ENCODE results near the gene C6orf62. TPM values are rescaled to one million over a fixed set of nuclear protein-coding genes. Genes with fewer than 3 reads are reported as not detected.
"Not testable (repeated sequence)": the region's sequence is repeated elsewhere in the genome, so short reads cannot be mapped to it uniquely, and the experiment has no call there.

Gene C6orf62
- total and polyA plus RNA-seq, 2 donors from 2014 or later = 55.8 to 114 TPM

DNA sequence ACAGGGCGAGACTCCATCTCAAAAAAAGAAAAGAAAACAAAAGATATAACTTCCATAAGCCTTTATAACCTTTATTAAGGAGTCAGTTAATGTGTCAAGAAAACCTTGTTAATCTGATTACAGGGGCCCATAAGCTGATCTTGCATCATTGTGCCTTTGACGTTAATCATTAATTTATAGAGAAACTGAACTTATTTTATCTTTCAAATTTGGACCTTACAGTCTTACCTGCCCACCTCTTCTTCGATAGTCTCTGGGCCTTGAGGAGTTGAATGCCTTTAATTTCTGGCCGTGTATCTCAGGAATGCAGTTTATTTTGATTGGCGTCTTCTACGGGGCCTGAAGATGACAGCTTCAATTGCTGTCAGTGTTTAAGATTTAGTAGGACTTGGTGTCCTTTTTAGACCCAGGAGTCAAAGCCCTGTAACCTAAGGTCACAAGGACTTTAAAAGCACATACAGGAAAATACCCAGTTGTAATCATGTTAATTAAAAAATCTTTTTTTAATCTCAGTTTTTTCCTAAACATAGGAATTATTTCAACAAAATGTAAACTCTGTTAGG lies 46.3 kb downstream of the C6orf62 start:
- Histone ChIP-seq H3K4me3 (ENCODE audit: low read length in 3 of 3) (no peak overlapping the region), H3K27ac (ENCODE audit: low read depth in 2 of 2, low read length in 2 of 2) (no peak overlapping the region), H3K9me3 (ENCODE audit: control insufficient read depth in 2 of 3, insufficient read depth in 1 of 3, low read length in 3 of 3) (peaks cover 0 to 3% (median 0%) of the 10 kb centered on the region in 3 donors), H3K4me1 (ENCODE audit: control insufficient read depth in 2 of 3, insufficient read depth in 2 of 3, low read depth in 1 of 3, low read length in 3 of 3) (peaks cover 0 to 5% (median 0%) of the 10 kb centered on the region in 3 donors), H3K27me3 (ENCODE audit: control insufficient read depth, insufficient read depth, low read length) (no peaks in the 10 kb centered on the region), H3K9ac (ENCODE audit: low read length in 3 of 3) (no peak overlapping the region), H3K36me3 (ENCODE audit: control insufficient read depth in 2 of 3, insufficient read depth in 3 of 3, low read length in 3 of 3) (no peaks in the 10 kb centered on the region)
- intact Hi-C loops (cut with DNase I) = no loop called here
- FAIRE-seq (no peak), DNase-seq (no peak)
- TF ChIP-seq, protein P1, sequence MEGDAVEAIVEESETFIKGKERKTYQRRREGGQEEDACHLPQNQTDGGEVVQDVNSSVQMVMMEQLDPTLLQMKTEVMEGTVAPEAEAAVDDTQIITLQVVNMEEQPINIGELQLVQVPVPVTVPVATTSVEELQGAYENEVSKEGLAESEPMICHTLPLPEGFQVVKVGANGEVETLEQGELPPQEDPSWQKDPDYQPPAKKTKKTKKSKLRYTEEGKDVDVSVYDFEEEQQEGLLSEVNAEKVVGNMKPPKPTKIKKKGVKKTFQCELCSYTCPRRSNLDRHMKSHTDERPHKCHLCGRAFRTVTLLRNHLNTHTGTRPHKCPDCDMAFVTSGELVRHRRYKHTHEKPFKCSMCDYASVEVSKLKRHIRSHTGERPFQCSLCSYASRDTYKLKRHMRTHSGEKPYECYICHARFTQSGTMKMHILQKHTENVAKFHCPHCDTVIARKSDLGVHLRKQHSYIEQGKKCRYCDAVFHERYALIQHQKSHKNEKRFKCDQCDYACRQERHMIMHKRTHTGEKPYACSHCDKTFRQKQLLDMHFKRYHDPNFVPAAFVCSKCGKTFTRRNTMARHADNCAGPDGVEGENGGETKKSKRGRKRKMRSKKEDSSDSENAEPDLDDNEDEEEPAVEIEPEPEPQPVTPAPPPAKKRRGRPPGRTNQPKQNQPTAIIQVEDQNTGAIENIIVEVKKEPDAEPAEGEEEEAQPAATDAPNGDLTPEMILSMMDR (IDR thresholded peaks at IDR 0.05; ENCODE audit: borderline replicate concordance, extremely low read depth, insufficient read depth) = no peak

DNA sequence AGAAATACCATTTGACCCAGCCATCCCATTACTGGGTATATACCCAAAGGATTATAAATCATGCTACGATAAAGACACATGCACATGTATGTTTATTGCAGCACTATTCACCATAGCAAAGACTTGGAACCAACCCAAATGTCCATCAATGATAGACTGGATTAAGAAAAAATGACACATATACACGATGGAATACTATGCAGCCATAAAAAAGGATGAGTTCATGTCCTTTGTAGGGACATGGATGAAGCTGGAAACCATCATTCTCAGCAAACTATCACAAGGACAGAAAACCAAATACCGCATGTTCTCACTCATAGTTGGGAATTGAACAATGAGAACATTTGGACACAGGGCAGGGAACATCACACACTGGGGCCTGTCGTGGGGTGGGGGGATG lies 47.9 kb downstream of the C6orf62 start:
- H3K27ac ChIP-seq (ENCODE audit: low read depth in 2 of 2, low read length in 2 of 2); FAIRE-seq; H3K36me3 ChIP-seq (ENCODE audit: control insufficient read depth in 2 of 3, insufficient read depth in 3 of 3, low read length in 3 of 3); H3K27me3 ChIP-seq (ENCODE audit: control insufficient read depth, insufficient read depth, low read length); H3K4me1 ChIP-seq (ENCODE audit: control insufficient read depth in 2 of 3, insufficient read depth in 2 of 3, low read depth in 1 of 3, low read length in 3 of 3); DNase-seq; intact Hi-C loops (cut with DNase I); H3K4me3 ChIP-seq (ENCODE audit: low read length in 3 of 3); H3K9me3 ChIP-seq (ENCODE audit: control insufficient read depth in 2 of 3, insufficient read depth in 1 of 3, low read length in 3 of 3); H3K9ac ChIP-seq (ENCODE audit: low read length in 3 of 3): not testable (repeated sequence)

DNA sequence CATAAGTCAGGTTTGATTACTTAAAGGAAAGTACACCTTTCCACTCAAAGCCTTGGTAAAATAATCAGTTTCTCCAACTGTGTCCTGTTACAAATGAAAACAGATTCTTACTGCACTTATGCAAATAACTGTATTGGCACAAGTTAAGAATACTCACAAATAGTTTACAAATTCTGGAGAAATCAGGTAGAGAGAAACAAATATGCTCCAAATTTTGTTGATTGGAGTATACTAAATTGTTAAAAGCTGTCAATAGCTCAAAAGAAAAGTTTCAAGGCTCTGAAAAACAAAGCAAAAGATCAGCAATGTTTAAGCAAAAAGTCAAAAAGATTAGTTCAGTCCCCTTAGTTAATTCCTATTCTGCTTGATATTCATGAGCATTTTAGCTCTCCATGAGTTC lies 48.5 kb downstream of the C6orf62 start:
- H3K4me1 ChIP-seq (ENCODE audit: control insufficient read depth in 2 of 3, insufficient read depth in 2 of 3, low read depth in 1 of 3, low read length in 3 of 3); H3K27ac ChIP-seq (ENCODE audit: low read depth in 2 of 2, low read length in 2 of 2); H3K4me3 ChIP-seq (ENCODE audit: low read length in 3 of 3); intact Hi-C loops (cut with DNase I); FAIRE-seq; H3K9ac ChIP-seq (ENCODE audit: low read length in 3 of 3); H3K9me3 ChIP-seq (ENCODE audit: control insufficient read depth in 2 of 3, insufficient read depth in 1 of 3, low read length in 3 of 3); DNase-seq; H3K27me3 ChIP-seq (ENCODE audit: control insufficient read depth, insufficient read depth, low read length); H3K36me3 ChIP-seq (ENCODE audit: control insufficient read depth in 2 of 3, insufficient read depth in 3 of 3, low read length in 3 of 3): not testable (repeated sequence)

DNA sequence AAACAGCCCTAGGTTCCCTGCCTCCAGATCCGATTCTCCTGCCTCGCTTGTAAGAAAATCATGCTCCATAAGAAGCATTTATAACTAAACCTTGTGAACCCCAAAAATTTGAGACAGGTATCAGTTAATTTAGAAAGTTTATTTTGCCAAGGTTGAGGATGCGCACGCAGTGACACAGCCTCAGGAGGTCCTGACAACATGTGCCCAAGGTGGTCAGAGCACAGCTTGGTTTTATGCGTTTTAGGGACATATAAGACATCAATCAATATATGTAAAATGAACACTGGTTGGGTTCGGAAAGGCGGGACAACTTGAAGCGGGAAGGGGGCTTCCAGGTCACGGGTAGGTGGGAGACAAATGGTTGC lies 50.0 kb downstream of the C6orf62 start:
- intact Hi-C loops (cut with DNase I) = no loop called here
- DNase-seq (no peak), FAIRE-seq (no peak)
- Histone ChIP-seq H3K9ac (ENCODE audit: low read length in 3 of 3) (no peak overlapping the region), H3K27ac (ENCODE audit: low read depth in 2 of 2, low read length in 2 of 2) (no peak overlapping the region), H3K4me1 (ENCODE audit: control insufficient read depth in 2 of 3, insufficient read depth in 2 of 3, low read depth in 1 of 3, low read length in 3 of 3) (peaks cover 0 to 19% (median 15%) of the 10 kb centered on the region in 3 donors), H3K9me3 (ENCODE audit: control insufficient read depth in 2 of 3, insufficient read depth in 1 of 3, low read length in 3 of 3) (peaks cover 0 to 3% (median 0%) of the 10 kb centered on the region in 3 donors), H3K36me3 (ENCODE audit: control insufficient read depth in 2 of 3, insufficient read depth in 3 of 3, low read length in 3 of 3) (no peaks in the 10 kb centered on the region), H3K27me3 (ENCODE audit: control insufficient read depth, insufficient read depth, low read length) (no peaks in the 10 kb centered on the region), H3K4me3 (ENCODE audit: low read length in 3 of 3) (peak overlapping the region in 2 of 3 donors; percentile 29 to 100)
- TF ChIP-seq, protein P1 (IDR thresholded peaks at IDR 0.05; ENCODE audit: borderline replicate concordance, extremely low read depth, insufficient read depth) = no peak

DNA sequence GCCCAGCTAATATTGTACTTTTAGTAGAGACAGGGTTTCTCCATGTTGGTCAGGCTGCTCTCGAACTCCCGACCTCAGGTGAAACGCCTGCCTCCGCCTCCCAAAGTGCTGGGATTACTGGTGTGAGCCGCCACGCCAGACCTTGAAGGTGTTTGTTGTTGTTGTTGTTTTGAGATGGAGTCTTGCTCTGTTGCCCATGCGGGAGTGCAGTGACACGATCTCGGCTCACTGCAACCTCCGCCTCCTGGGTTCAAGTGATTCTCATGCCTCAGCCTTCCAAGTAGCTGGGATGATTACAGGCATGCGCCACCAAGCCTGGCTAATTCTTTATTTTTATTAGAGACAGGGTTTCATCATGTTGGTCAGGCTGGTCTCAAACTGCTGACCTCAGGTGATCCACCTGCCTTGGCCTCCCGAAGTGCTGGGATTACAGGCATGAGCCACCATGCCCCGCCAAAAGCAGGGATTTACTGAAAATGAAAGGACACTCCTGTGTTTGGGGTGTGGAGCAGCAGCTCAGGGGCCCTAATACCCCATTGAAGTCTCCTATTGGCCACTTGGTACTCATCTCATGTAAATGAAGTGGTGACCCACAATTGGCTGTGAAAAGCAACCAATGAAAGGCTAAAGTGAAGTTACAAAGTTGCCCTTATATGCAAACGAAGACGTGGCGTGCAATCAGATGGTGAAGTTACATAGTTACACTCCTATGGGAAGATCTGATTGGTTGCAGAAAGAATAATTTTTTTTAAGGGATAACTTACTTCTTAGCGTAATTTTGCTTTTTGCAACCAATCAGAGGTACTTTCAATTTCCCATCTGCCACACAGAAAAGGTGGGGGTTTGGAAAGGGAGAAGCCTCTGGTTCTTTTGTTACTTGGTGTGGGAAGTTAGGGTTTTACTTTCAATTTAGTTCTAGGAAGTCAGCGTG lies 50.6 kb downstream of the C6orf62 start:
- Histone ChIP-seq H3K9ac (ENCODE audit: low read length in 3 of 3) (peak overlapping the region in 1 of 3 donors; percentile 96), H3K4me1 (ENCODE audit: control insufficient read depth in 2 of 3, insufficient read depth in 2 of 3, low read depth in 1 of 3, low read length in 3 of 3) (peaks cover 0 to 21% (median 15%) of the 10 kb centered on the region in 3 donors), H3K4me3 (ENCODE audit: low read length in 3 of 3) (peak overlapping the region in 2 of 3 donors; percentile 83 to 100), H3K27ac (ENCODE audit: low read depth in 2 of 2, low read length in 2 of 2) (peak overlapping the region; percentile 26 to 95)
- H3K36me3 ChIP-seq (ENCODE audit: control insufficient read depth in 2 of 3, insufficient read depth in 3 of 3, low read length in 3 of 3); H3K9me3 ChIP-seq (ENCODE audit: control insufficient read depth in 2 of 3, insufficient read depth in 1 of 3, low read length in 3 of 3); FAIRE-seq; DNase-seq; intact Hi-C loops (cut with DNase I); H3K27me3 ChIP-seq (ENCODE audit: control insufficient read depth, insufficient read depth, low read length): not testable (repeated sequence)

All from kidney (tissue), 14 donors.